SK-N-SH treated with all-trans-retinoic acid at 6 μM for 48 hours (cell line): ENCODE measurements around the gene R3HDM1.

Experiments used
- ARNTL ChIP-seq: fragments of 450-650 bp; formaldehyde crosslinking; IDR thresholded peaks from 2 replicates; pipeline ENCODE4 v1.5.0; 2020; ENCODE audit warnings: low read depth, mild to moderate bottlenecking, moderate library complexity, borderline replicate concordance
- BACH2 ChIP-seq: fragments of 250-450 bp; sonication (Bioruptor Pico); IDR thresholded peaks from 2 replicates; pipeline ENCODE4 v1.9.0; 2021; ENCODE audit warnings: mild to moderate bottlenecking, borderline replicate concordance
- CREB5 ChIP-seq: fragments of 250-450 bp; sonication (Bioruptor Pico); IDR thresholded peaks from 2 replicates; pipeline ENCODE4 v1.5.1; 2020; ENCODE audit warnings: low read depth, mild to moderate bottlenecking, moderate library complexity
- CSRNP3 ChIP-seq: fragments of 250-450 bp; sonication (Bioruptor Pico); IDR thresholded peaks from 2 replicates; pipeline ENCODE4 v1.5.1; 2021; ENCODE audit warnings: mild to moderate bottlenecking, moderate library complexity
- GLIS3 ChIP-seq: fragments of 250-450 bp; sonication (Bioruptor Pico); IDR thresholded peaks from 2 replicates; pipeline ENCODE4 v1.5.0; 2020; ENCODE audit warnings: mild to moderate bottlenecking, moderate library complexity
- ISL1 ChIP-seq: fragments of 250-450 bp; sonication (Bioruptor Pico); IDR thresholded peaks from 2 replicates; pipeline ENCODE4 v2.1.2; 2022; ENCODE audit warnings: mild to moderate bottlenecking, moderate library complexity
- PATZ1 ChIP-seq: fragments of 250-450 bp; sonication (Bioruptor Pico); IDR thresholded peaks from 2 replicates; pipeline ENCODE4 v1.8.0; 2020; ENCODE audit warnings: mild to moderate bottlenecking, moderate library complexity, borderline replicate concordance
- POU6F1 ChIP-seq: fragments of 250-450 bp; sonication (Bioruptor Pico); IDR thresholded peaks from 2 replicates; pipeline ENCODE4 v1.8.0; 2021; ENCODE audit warnings: low read depth, mild to moderate bottlenecking, moderate library complexity, borderline replicate concordance
- PPARA ChIP-seq: fragments of 250-450 bp; sonication (Bioruptor Pico); IDR thresholded peaks from 2 replicates; pipeline ENCODE4 v1.5.0; 2020; ENCODE audit warnings: mild to moderate bottlenecking, borderline replicate concordance
- RARB ChIP-seq: fragments of 250-450 bp; sonication (Bioruptor Pico); IDR thresholded peaks from 2 replicates; pipeline ENCODE4 v1.8.0; 2021; ENCODE audit warnings: mild to moderate bottlenecking, moderate library complexity
- TSHZ2 ChIP-seq: fragments of 250-450 bp; sonication (Bioruptor Pico); IDR thresholded peaks from 2 replicates; pipeline ENCODE4 v1.5.0; 2020; ENCODE audit warnings: mild to moderate bottlenecking, moderate library complexity
- ZC3H10 ChIP-seq: fragments of 250-450 bp; sonication (Bioruptor Pico); IDR thresholded peaks from 2 replicates; pipeline ENCODE4 v1.5.1; 2021; ENCODE audit warnings: mild to moderate bottlenecking, moderate library complexity
- ZFP3 ChIP-seq: fragments of 250-450 bp; sonication (Bioruptor Pico); IDR thresholded peaks from 2 replicates; pipeline ENCODE4 v1.5.0; 2020; ENCODE audit warnings: mild to moderate bottlenecking, moderate library complexity
- ZFP30 ChIP-seq: fragments of 450-650 bp; formaldehyde crosslinking; IDR thresholded peaks from 2 replicates; pipeline ENCODE4 v1.5.0; 2022; ENCODE audit warnings: mild to moderate bottlenecking, moderate library complexity

- TF ChIP-seq ZFP30: no peak
- no peak for TF ChIP-seq PATZ1 (CRISPR knock-in tag)
- no peak for TF ChIP-seq POU6F1 (CRISPR knock-in tag)
- no peak for TF ChIP-seq ARNTL (CRISPR knock-in tag)
- no peak for TF ChIP-seq TSHZ2 (CRISPR knock-in tag)
- TF ChIP-seq PPARA: no peak
- no peak for TF ChIP-seq CREB5 (CRISPR knock-in tag)
- no peak for TF ChIP-seq ISL1 (CRISPR knock-in tag)
- no peak for TF ChIP-seq ZFP3
- TF ChIP-seq RARB (CRISPR knock-in tag): no peak
- TF ChIP-seq CSRNP3: no peak
- TF ChIP-seq BACH2 (CRISPR knock-in tag): no peak
- TF ChIP-seq GLIS3: no peak
- TF ChIP-seq ZC3H10 (CRISPR knock-in tag): no peak
These were observed 231.2 kb downstream of the R3HDM1 start for GRCh38 chr2:135762530-135762929.
